Pancreas (tissue), 10 donors: Measurements from ENCODE around the gene SMC5. TPM values are rescaled to one million over a fixed set of nuclear protein-coding genes. Genes with fewer than 3 reads are reported as not detected.

Experiments
- ATAC-seq, 4 donors: fragments of 200-7000 bp; cut with Tn5 transposase; one replicate each; pipeline versions ENCODE4 v1.8.0 to v1.9.1; 2020; ENCODE audit warnings: mild to moderate bottlenecking in 4 of 4, moderate library complexity in 4 of 4
- DNase-seq, 6 donors: peaks; one replicate each; pipeline ENCODE4 v3.0.0-alpha.2; 2020
- FAIRE-seq: peaks from 2 replicates; lab custom pipeline; 2012; peaks lifted over from hg19 to GRCh38; lab: Jason Lieb, UNC
- H3K27ac ChIP-seq, 4 donors: fragments of 200-600 bp; sonication (generic); 1 replicate in 3 of 4; 2 replicates in 1 of 4; pipeline versions ENCODE4 v1.5.0 to v1.8.0; 2020
- H3K27me3 ChIP-seq, 4 donors: fragments of 200-600 bp; one replicate each; pipeline ENCODE4 v1.8.0; 2021
- H3K36me3 ChIP-seq, 3 donors: fragments of 200-600 bp; sonication (generic) in 1 of 3; one replicate each; pipeline versions ENCODE4 v1.5.0 to v1.8.0; 2020 to 2021
- H3K4me1 ChIP-seq, 3 donors: fragments of 200-600 bp; one replicate each; pipeline ENCODE4 v1.8.0; 2021
- H3K4me3 ChIP-seq, 4 donors: fragments of 200-600 bp; sonication (generic) in 2 of 4; one replicate each; pipeline versions ENCODE4 v1.5.0 to v1.8.0; 2020 to 2021
- H3K9me3 ChIP-seq, 4 donors: fragments of 200-600 bp; one replicate each; pipeline ENCODE4 v1.8.0; 2021
- CTCF ChIP-seq, 4 donors: fragments of 200-600 bp; sonication (generic) in 3 of 4; IDR thresholded peaks; one replicate each; pipeline versions ENCODE4 v1.5.0 to v1.8.0; 2021; ENCODE audit warnings: antibody characterized with exemption in 4 of 4
- WGBS, 2 donors: extraction: QIAGEN DNeasy Blood & Tissue Kit; methylation state at CpG; one replicate each; pipeline ENCODE4 v1.1.7; 2013; 5-methylcytosine and 5-hydroxymethylcytosine counted together
- intact Hi-C, 3 donors: fragments of 100-400 bp; cut with DNase I; formaldehyde crosslinking; loops; one replicate each; pipeline versions ENCODE4 v1.11.1 to v1.14.2; 2022
- polyA plus RNA-seq, 2 donors: library from polyadenylated mRNA; stranded (reverse); fragments of 200-250 nt; gene quantifications; one replicate each; pipeline ENCODE4 v1.2.3, GENCODE V29; 2013
- total RNA-seq, 6 donors: library from RNA; stranded (reverse); fragmentation: NEBNext Ultra II Directional in 4 of 6; extraction: Animal tissue kit (Norgen Biotek cat#: 25700) in 4 of 6; gene quantifications; one replicate each; pipeline versions ENCODE4 v1.2.1 to v1.2.4, GENCODE V29; 2021 to 2023
- donor health status: healthy with polysubstance abuse.
- donor health status: DM: no; HTN: no; CAD: no; lungs with moderate emphysema.
- donor health status: DM: no; HTN: no; CAD: no.
- donor health status: control.
- donor health status: control.
- donor health status: Bipolar disorder and iron deficiency.
- donor health status: DM: yes; HTN: yes; CAD: no.
- donor health status: DM: no; HTN: no; CAD: no.
- donor health status: DM: no; HTN: no; CAD: no.
- donor health status: DM: yes; HTN: yes; CAD: no.

Gene SMC5
- total and polyA plus RNA-seq, 8 donors: 6.1 to 23.2 (median 14.5) TPM

- H3K27me3 ChIP-seq: no peaks in the 10 kb centered on the region
- peaks cover 5 to 36% (median 9%) of the 10 kb centered on the region in 3 donors for H3K36me3 ChIP-seq
- H3K4me3 ChIP-seq: no peak overlapping the region
- TF ChIP-seq CTCF (IDR thresholded peaks at IDR 0.05): no peak
- no peak for FAIRE-seq
- no peaks in the 10 kb centered on the region for H3K4me1 ChIP-seq
- no peaks in the 10 kb centered on the region for H3K9me3 ChIP-seq
- WGBS, 2 donors: 78 to 87% methylated on average over 9 of the region's 9 CpGs
- no peak overlapping the region for H3K27ac ChIP-seq
- peak in 1 of 4 donors; percentile 4 for ATAC-seq
- intact Hi-C loops: no loop called here
- DNase-seq: no peak
Observed at GRCh38 chr9:70382709-70383605, 124.2 kb downstream of the SMC5 start.

GRCh38 chr9:70385426-70385825, 126.6 kb downstream of the SMC5 start:
- peaks cover 5 to 36% (median 9%) of the 10 kb centered on the region in 3 donors for H3K36me3 ChIP-seq
- no peak for TF ChIP-seq CTCF (IDR thresholded peaks at IDR 0.05)
- intact Hi-C loops: no loop called here
- no peak overlapping the region for H3K4me3 ChIP-seq
- no peaks in the 10 kb centered on the region for H3K27me3 ChIP-seq
- DNase-seq (no peak), FAIRE-seq (no peak), ATAC-seq (no peak)
- 80 to 82% methylated on average over 3 of the region's 3 CpGs for WGBS, 2 donors
- H3K9me3 ChIP-seq: no peaks in the 10 kb centered on the region
- no peak overlapping the region for H3K27ac ChIP-seq
- no peaks in the 10 kb centered on the region for H3K4me1 ChIP-seq

- Histone ChIP-seq H3K36me3 (peaks cover 5 to 36% (median 9%) of the 10 kb centered on the region in 3 donors), H3K27ac (no peak overlapping the region), H3K27me3 (no peaks in the 10 kb centered on the region), H3K4me1 (peaks cover 0 to 17% (median 7%) of the 10 kb centered on the region in 3 donors), H3K4me3 (no peak overlapping the region), H3K9me3 (no peaks in the 10 kb centered on the region)
- intact Hi-C loops: no loop called here
- ATAC-seq: no peak
- no peak for FAIRE-seq
- no peak for TF ChIP-seq CTCF (IDR thresholded peaks at IDR 0.05)
- 92 to 95% methylated on average over 23 of the region's 23 CpGs for WGBS, 2 donors
- no peak for DNase-seq
Observed at GRCh38 chr9:70387663-70388062, 128.9 kb downstream of the SMC5 start.

GRCh38 chr9:70389188-70389587, 130.4 kb downstream of the SMC5 start:
- peaks cover 0 to 26% (median 18%) of the 10 kb centered on the region in 3 donors for H3K4me1 ChIP-seq
- no peak for DNase-seq
- peaks cover 5 to 35% (median 9%) of the 10 kb centered on the region in 3 donors for H3K36me3 ChIP-seq
- H3K27me3 ChIP-seq: no peaks in the 10 kb centered on the region
- H3K9me3 ChIP-seq: no peaks in the 10 kb centered on the region
- no peak overlapping the region for H3K27ac ChIP-seq
- no peak for FAIRE-seq
- TF ChIP-seq CTCF (IDR thresholded peaks at IDR 0.05): no peak
- H3K4me3 ChIP-seq: no peak overlapping the region
- intact Hi-C loops: no loop called here
- 84 to 87% methylated on average over 3 of the region's 3 CpGs for WGBS, 2 donors
- ATAC-seq: no peak
